ENCODE measurements around the gene CLDN4. TPM values are rescaled to one million over a fixed set of nuclear protein-coding genes. Genes with fewer than 3 reads are reported as not detected.

Gene CLDN4
- total and polyA plus RNA-seq, 9 of the 15 experiments (the other 6 are each of a cell fraction or from before 2014, with no cell fraction given) = 0.05 to 0.60 (median 0.06) TPM; not detected in 3

DNA sequence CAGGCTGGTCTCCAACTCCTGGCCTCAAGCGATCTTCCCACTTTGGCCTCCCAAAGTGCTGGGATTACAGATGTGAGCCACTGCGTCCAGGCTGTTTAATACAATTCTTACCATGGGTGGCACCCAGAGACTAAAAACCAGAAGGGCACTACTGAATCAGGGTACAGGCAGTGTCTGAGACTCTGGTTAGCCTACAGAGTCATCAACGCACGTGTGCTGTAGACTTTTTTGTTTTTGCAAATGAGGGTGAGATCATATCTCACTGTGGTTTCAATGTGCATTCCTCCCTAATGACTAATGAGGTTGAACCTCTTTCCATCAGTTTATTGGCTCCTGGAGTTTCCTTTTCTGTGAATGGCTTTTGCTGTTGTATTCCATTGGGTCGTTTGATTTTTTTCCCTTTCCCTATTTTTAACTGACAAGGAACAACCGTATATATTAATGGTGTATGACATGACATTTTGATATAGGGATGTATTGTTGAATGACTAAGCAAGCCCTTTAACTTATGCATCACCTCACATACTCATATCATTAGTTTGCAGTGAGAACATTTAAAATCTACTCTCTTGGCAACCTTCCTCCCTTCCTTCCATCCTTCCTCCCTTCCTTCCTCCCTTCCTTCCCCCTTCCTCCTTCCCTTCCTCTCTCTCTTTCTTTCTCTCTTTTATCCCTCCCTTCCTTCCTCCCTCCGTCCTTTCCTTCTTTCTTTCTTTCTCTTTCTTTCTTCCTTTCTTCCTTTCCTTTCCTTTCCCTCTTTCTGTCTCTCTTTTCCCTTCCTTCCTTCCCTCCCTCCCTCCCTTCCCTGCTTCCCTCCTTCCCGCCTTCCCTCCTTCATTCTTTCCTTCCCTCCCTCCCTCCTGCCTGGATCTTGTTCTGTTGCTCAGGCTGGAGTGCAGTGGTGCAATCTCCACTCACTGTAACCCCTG lies 20.9 kb downstream of the CLDN4 start (continued):
- 0 out of 2 replicates have a peak, but pooled peaks have one; percentile 5 for TF ChIP-seq PHB2 (IDR thresholded peaks at IDR 0.05; ENCODE audit: low read depth)
- peak; percentile 92 for TF ChIP-seq ARID1B (IDR thresholded peaks at IDR 0.05)
- no peak for TF ChIP-seq ZNF707 (CRISPR knock-in tag; conservative IDR thresholded peaks at IDR 0.05)
- TF ChIP-seq MTF1 (CRISPR knock-in tag; IDR thresholded peaks at IDR 0.05; ENCODE audit: borderline replicate concordance) = no peak
- TF ChIP-seq, protein P1, sequence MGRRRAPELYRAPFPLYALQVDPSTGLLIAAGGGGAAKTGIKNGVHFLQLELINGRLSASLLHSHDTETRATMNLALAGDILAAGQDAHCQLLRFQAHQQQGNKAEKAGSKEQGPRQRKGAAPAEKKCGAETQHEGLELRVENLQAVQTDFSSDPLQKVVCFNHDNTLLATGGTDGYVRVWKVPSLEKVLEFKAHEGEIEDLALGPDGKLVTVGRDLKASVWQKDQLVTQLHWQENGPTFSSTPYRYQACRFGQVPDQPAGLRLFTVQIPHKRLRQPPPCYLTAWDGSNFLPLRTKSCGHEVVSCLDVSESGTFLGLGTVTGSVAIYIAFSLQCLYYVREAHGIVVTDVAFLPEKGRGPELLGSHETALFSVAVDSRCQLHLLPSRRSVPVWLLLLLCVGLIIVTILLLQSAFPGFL (CRISPR knock-in tag; IDR thresholded peaks at IDR 0.05) = no peak
- TF ChIP-seq HMGN3 (IDR thresholded peaks at IDR 0.05; ENCODE audit: borderline replicate concordance, extremely low read depth, insufficient read length, low read depth, low read length) = no peak
- peak; percentile 21; the same call in 1 of the 2 replicates for TF ChIP-seq CBFA2T2 (conservative IDR thresholded peaks at IDR 0.05)
- TF ChIP-seq PCBP2 (IDR thresholded peaks at IDR 0.05; ENCODE audit: low read depth, low read length, poor library complexity, severe bottlenecking) = no peak
- TF ChIP-seq, protein P2, sequence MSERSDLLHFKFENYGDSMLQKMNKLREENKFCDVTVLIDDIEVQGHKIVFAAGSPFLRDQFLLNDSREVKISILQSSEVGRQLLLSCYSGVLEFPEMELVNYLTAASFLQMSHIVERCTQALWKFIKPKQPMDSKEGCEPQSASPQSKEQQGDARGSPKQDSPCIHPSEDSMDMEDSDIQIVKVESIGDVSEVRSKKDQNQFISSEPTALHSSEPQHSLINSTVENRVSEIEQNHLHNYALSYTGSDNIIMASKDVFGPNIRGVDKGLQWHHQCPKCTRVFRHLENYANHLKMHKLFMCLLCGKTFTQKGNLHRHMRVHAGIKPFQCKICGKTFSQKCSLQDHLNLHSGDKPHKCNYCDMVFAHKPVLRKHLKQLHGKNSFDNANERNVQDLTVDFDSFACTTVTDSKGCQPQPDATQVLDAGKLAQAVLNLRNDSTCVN (CRISPR knock-in tag; IDR thresholded peaks at IDR 0.05) = no peak; the same call in 1 of the 2 replicates
- TF ChIP-seq ZSCAN32 (CRISPR knock-in tag; IDR thresholded peaks at IDR 0.05) = no peak
- TF ChIP-seq, protein P3, sequence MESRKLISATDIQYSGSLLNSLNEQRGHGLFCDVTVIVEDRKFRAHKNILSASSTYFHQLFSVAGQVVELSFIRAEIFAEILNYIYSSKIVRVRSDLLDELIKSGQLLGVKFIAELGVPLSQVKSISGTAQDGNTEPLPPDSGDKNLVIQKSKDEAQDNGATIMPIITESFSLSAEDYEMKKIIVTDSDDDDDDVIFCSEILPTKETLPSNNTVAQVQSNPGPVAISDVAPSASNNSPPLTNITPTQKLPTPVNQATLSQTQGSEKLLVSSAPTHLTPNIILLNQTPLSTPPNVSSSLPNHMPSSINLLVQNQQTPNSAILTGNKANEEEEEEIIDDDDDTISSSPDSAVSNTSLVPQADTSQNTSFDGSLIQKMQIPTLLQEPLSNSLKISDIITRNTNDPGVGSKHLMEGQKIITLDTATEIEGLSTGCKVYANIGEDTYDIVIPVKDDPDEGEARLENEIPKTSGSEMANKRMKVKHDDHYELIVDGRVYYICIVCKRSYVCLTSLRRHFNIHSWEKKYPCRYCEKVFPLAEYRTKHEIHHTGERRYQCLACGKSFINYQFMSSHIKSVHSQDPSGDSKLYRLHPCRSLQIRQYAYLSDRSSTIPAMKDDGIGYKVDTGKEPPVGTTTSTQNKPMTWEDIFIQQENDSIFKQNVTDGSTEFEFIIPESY (CRISPR knock-in tag; IDR thresholded peaks at IDR 0.05) = no peak
- TF ChIP-seq CHD1 (IDR thresholded peaks at IDR 0.05; ENCODE audit: low read length) = no peak
- TF ChIP-seq HNRNPL (IDR thresholded peaks at IDR 0.05; ENCODE audit: low read depth, low read length) = no peak
- TF ChIP-seq, protein P4, sequence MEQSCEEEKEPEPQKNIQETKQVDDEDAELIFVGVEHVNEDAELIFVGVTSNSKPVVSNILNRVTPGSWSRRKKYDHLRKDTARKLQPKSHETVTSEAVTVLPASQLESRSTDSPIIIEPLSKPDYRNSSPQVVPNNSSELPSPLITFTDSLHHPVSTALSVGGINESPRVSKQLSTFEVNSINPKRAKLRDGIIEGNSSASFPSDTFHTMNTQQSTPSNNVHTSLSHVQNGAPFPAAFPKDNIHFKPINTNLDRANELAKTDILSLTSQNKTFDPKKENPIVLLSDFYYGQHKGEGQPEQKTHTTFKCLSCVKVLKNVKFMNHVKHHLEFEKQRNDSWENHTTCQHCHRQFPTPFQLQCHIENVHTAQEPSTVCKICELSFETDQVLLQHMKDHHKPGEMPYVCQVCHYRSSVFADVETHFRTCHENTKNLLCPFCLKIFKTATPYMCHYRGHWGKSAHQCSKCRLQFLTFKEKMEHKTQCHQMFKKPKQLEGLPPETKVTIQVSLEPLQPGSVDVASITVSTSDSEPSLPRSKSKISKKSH (CRISPR knock-in tag; IDR thresholded peaks at IDR 0.05) = no peak
- TF ChIP-seq BCL6 (CRISPR knock-in tag; IDR thresholded peaks at IDR 0.05) = no peak
- TF ChIP-seq, protein P5, sequence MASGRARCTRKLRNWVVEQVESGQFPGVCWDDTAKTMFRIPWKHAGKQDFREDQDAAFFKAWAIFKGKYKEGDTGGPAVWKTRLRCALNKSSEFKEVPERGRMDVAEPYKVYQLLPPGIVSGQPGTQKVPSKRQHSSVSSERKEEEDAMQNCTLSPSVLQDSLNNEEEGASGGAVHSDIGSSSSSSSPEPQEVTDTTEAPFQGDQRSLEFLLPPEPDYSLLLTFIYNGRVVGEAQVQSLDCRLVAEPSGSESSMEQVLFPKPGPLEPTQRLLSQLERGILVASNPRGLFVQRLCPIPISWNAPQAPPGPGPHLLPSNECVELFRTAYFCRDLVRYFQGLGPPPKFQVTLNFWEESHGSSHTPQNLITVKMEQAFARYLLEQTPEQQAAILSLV (tag; IDR thresholded peaks at IDR 0.05) = no peak
- TF ChIP-seq TCF7L2 (IDR thresholded peaks at IDR 0.05; ENCODE audit: low read depth, low read length) = no peak
- TF ChIP-seq HDAC2 (IDR thresholded peaks at IDR 0.05) = peak; percentile 80; the same call in 1 of the 2 replicates
- no peak for TF ChIP-seq ZNF217 (CRISPR knock-in tag; IDR thresholded peaks at IDR 0.05)
- TF ChIP-seq ZBED1 (IDR thresholded peaks at IDR 0.05) = no peak
- TF ChIP-seq PURB (CRISPR knock-in tag; IDR thresholded peaks at IDR 0.05; ENCODE audit: low read depth) = no peak

Data from K562 (cell line).